H9 (cell line): ENCODE results near the gene RNF167. TPM values are rescaled to one million over a fixed set of nuclear protein-coding genes. Genes with fewer than 3 reads are reported as not detected.

Experiments used
- DNase-seq: peaks from one replicate; pipeline ENCODE4 v3.0.0-alpha.2; 2017
- H2AFZ ChIP-seq: one replicate; pipeline ENCODE4 v1.6.1; 2013; ENCODE audit warnings: mild to moderate bottlenecking, low read length, control low read depth, moderate library complexity
- H2AK5ac ChIP-seq: 2 replicates; pipeline ENCODE4 v1.6.1; 2013; ENCODE audit warnings: low read length, control low read depth, mixed read lengths; ENCODE audit not compliant: insufficient read length
- H2BK120ac ChIP-seq: one replicate; pipeline ENCODE4 v1.6.1; 2013; ENCODE audit warnings: low read depth, mild to moderate bottlenecking, low read length, control low read depth, inconsistent platforms; ENCODE audit not compliant: poor library complexity, severe bottlenecking
- H2BK12ac ChIP-seq: 2 replicates; pipeline ENCODE4 v1.6.1; 2013; ENCODE audit warnings: low read length, control low read depth, mixed read lengths, low read depth; ENCODE audit not compliant: insufficient read length
- H2BK15ac ChIP-seq: 2 replicates; pipeline ENCODE4 v1.6.1; 2013; ENCODE audit warnings: low read depth, low read length, control low read depth
- H2BK20ac ChIP-seq: one replicate; pipeline ENCODE4 v1.6.1; 2013; ENCODE audit warnings: low read depth, mild to moderate bottlenecking, low read length, control low read depth, inconsistent platforms; ENCODE audit not compliant: poor library complexity, severe bottlenecking
- H2BK5ac ChIP-seq: 2 replicates; pipeline ENCODE4 v1.6.1; 2013; ENCODE audit warnings: low read length, control low read depth, mixed read lengths; ENCODE audit not compliant: insufficient read length
- H3K14ac ChIP-seq: 2 replicates; pipeline ENCODE4 v1.6.1; 2013; ENCODE audit warnings: low read length, control low read depth; ENCODE audit not compliant: insufficient read depth
- H3K18ac ChIP-seq: 2 replicates; pipeline ENCODE4 v1.6.1; 2013; ENCODE audit warnings: low read depth, mild to moderate bottlenecking, mixed read lengths, low read length, control low read depth; ENCODE audit not compliant: insufficient read length
- H3K23ac ChIP-seq: 2 replicates; pipeline ENCODE4 v1.6.1; 2013; ENCODE audit warnings: low read length, control low read depth, mixed read lengths, low read depth; ENCODE audit not compliant: insufficient read length
- H3K23me2 ChIP-seq: 2 replicates; pipeline ENCODE4 v1.6.1; 2013; ENCODE audit warnings: low read depth, mild to moderate bottlenecking, mixed read lengths, low read length, control low read depth; ENCODE audit not compliant: insufficient read length, poor library complexity, severe bottlenecking
- H3K27ac ChIP-seq: 2 replicates; pipeline ENCODE4 v1.5.1; 2013; ENCODE audit warnings: low read length, control low read depth, mixed read lengths, low read depth; ENCODE audit not compliant: insufficient read length
- H3K27me3 ChIP-seq: 2 replicates; pipeline ENCODE4 v1.6.1; 2013; ENCODE audit warnings: low read length, control low read depth, inconsistent platforms; ENCODE audit not compliant: insufficient read depth
- H3K4ac ChIP-seq: 2 replicates; pipeline ENCODE4 v1.6.1; 2013; ENCODE audit warnings: low read depth, mild to moderate bottlenecking, control low read depth, inconsistent platforms, low read length, moderate library complexity
- H3K4me1 ChIP-seq: 2 replicates; pipeline ENCODE4 v1.6.1; 2013; ENCODE audit warnings: low read length, control low read depth, inconsistent platforms; ENCODE audit not compliant: insufficient read depth
- H3K4me2 ChIP-seq: 2 replicates; pipeline ENCODE4 v1.6.1; 2013; ENCODE audit warnings: low read length, control low read depth, mixed read lengths; ENCODE audit not compliant: insufficient read length, insufficient read depth
- H3K56ac ChIP-seq: 2 replicates; pipeline ENCODE4 v1.6.1; 2013; ENCODE audit warnings: low read depth, mild to moderate bottlenecking, mixed read lengths, low read length, control low read depth; ENCODE audit not compliant: insufficient read length
- H3K79me1 ChIP-seq: 2 replicates; pipeline ENCODE4 v1.6.1; 2013; ENCODE audit warnings: low read depth, mild to moderate bottlenecking, moderate library complexity, low read length, control low read depth, inconsistent platforms; ENCODE audit not compliant: insufficient read depth, poor library complexity, severe bottlenecking
- H3K79me2 ChIP-seq: 2 replicates; pipeline ENCODE4 v1.6.1; 2013; ENCODE audit warnings: low read length, control low read depth, inconsistent platforms; ENCODE audit not compliant: insufficient read depth
- H3K9ac ChIP-seq: 2 replicates; pipeline ENCODE4 v1.6.1; 2013; ENCODE audit warnings: low read length, control low read depth, mixed read lengths; ENCODE audit not compliant: insufficient read length; ENCODE audit errors: extremely low read depth
- H3K9me3 ChIP-seq: one replicate; pipeline ENCODE4 v1.6.1; 2013; ENCODE audit warnings: low read depth, low read length, inconsistent platforms; ENCODE audit not compliant: control insufficient read depth
- H3T11ph ChIP-seq: one replicate; pipeline ENCODE4 v1.6.1; 2013; ENCODE audit warnings: mild to moderate bottlenecking, low read length, control low read depth, inconsistent platforms
- H4K20me1 ChIP-seq: one replicate; pipeline ENCODE4 v1.6.1; 2013; ENCODE audit not compliant: control insufficient read depth, insufficient read length, insufficient read depth
- H4K5ac ChIP-seq: 2 replicates; pipeline ENCODE4 v1.6.1; 2013; ENCODE audit warnings: low read depth, mild to moderate bottlenecking, mixed read lengths, low read length, control low read depth; ENCODE audit not compliant: insufficient read length
- H4K8ac ChIP-seq: replicated peaks from 2 replicates; pipeline ENCODE4 v1.6.1; 2013; ENCODE audit warnings: low read length, control low read depth, mixed read lengths, low read depth; ENCODE audit not compliant: insufficient read length
- H4K91ac ChIP-seq: 2 replicates; pipeline ENCODE4 v1.6.1; 2013; ENCODE audit warnings: low read depth, mild to moderate bottlenecking, moderate library complexity, mixed read lengths, low read length, control low read depth; ENCODE audit not compliant: insufficient read length
- H3K27ac Mint-ChIP-seq, 3 experiments: 2 replicates in 2 of 3; 3 replicates in 1 of 3; pipeline ENCODE4 v1.8.0; 2020 to 2021; ENCODE audit warnings: mixed read lengths in 3 of 3, mild to moderate bottlenecking in 1 of 3, moderate library complexity in 1 of 3
- H3K27me3 Mint-ChIP-seq: 2 replicates; pipeline ENCODE4 v1.8.0; 2021; ENCODE audit warnings: low read depth, mild to moderate bottlenecking, moderate library complexity, mixed read lengths
- H3K36me3 Mint-ChIP-seq, 3 experiments: 2 replicates in 2 of 3; 3 replicates in 1 of 3; pipeline ENCODE4 v1.8.0; 2020 to 2021; ENCODE audit warnings: low read depth in 3 of 3, mixed read lengths in 3 of 3; ENCODE audit not compliant: insufficient read depth in 1 of 3
- H3K4me1 Mint-ChIP-seq, 2 experiments: 2 replicates each; pipeline ENCODE4 v1.8.0; 2020; ENCODE audit warnings: mixed read lengths in 2 of 2
- H3K4me3 Mint-ChIP-seq, 2 experiments: 2 replicates in 1 of 2; 3 replicates in 1 of 2; pipeline ENCODE4 v1.8.0; 2020 to 2021; ENCODE audit warnings: mild to moderate bottlenecking in 2 of 2, mixed read lengths in 2 of 2, moderate library complexity in 1 of 2
- H3K9me3 Mint-ChIP-seq, 2 experiments: 2 replicates in 1 of 2; 3 replicates in 1 of 2; pipeline ENCODE4 v1.8.0; 2020; ENCODE audit warnings: mild to moderate bottlenecking in 2 of 2, mixed read lengths in 2 of 2, moderate library complexity in 1 of 2
- CTCF ChIP-seq: fragments of 200-600 bp; sonication (generic); conservative IDR thresholded peaks from 3 replicates; pipeline ENCODE4 v1.8.0; 2021; ENCODE audit warnings: antibody characterized with exemption, mild to moderate bottlenecking
- WGBS: extraction: QIAGEN DNeasy Blood & Tissue Kit; methylation state at CpG from one replicate; pipeline ENCODE4 v1.1.7; 2013; ENCODE audit warnings: missing lambda C conversion rate, low lambda C conversion rate, mixed read lengths; ENCODE audit not compliant: insufficient read length; ENCODE audit errors: extremely low coverage; 5-methylcytosine and 5-hydroxymethylcytosine counted together
- total RNA-seq: library from RNA; stranded (reverse); gene quantifications from 2 replicates; pipeline ENCODE4 v1.2.1, GENCODE V29; 2021

The RNF167 gene
- total RNA-seq, 1 experiment from 2014 or later = 134 TPM

GRCh38 chr17:4937553-4937952 lies 2.5 kb upstream of the RNF167 start:
- no peak overlapping the region for H4K8ac ChIP-seq
- WGBS = no CpG with 5 or more reads among the region's 16 CpGs
- H2BK5ac ChIP-seq = no peak overlapping the region
- no peak overlapping the region for H3K4ac ChIP-seq
- H3K9ac ChIP-seq = no peak overlapping the region
- peaks cover 17% of the 10 kb centered on the region for H3K23me2 ChIP-seq
- peaks cover 5% of the 10 kb centered on the region for H3K79me1 ChIP-seq
- H3K23ac ChIP-seq = no peak overlapping the region
- H2BK15ac ChIP-seq = no peak overlapping the region
- H3K56ac ChIP-seq = no peak overlapping the region
- peaks cover 37 to 43% of the 10 kb centered on the region in 2 experiments for H3K4me1 Mint-ChIP-seq
- H3T11ph ChIP-seq = no peak overlapping the region
- H3K18ac ChIP-seq = no peak overlapping the region
- no peak overlapping the region for H4K5ac ChIP-seq
- no peak overlapping the region for H3K14ac ChIP-seq
- peak overlapping the region; percentile 56 to 95; a peak in 2 of 5 replicates for H3K4me3 Mint-ChIP-seq
- no peak overlapping the region for H3K4me2 ChIP-seq
- TF ChIP-seq CTCF = no peak
- no peaks in the 10 kb centered on the region for H3K9me3 ChIP-seq
- H4K20me1 ChIP-seq = peaks cover 7% of the 10 kb centered on the region
- no peak overlapping the region; a peak in 1 of 7 replicates for H3K27ac Mint-ChIP-seq
- H3K79me2 ChIP-seq = peaks cover 6% of the 10 kb centered on the region; the same call in 1 of the 2 replicates
- H2AFZ ChIP-seq = no peak overlapping the region
- no peaks in the 10 kb centered on the region for H3K4me1 ChIP-seq
- peak; percentile 24 for DNase-seq
- no peak overlapping the region for H2BK12ac ChIP-seq
- no peak overlapping the region for H3K27ac ChIP-seq
- H3K9me3 Mint-ChIP-seq = no peaks in the 10 kb centered on the region; a peak in 1 of 5 replicates
- peaks cover 1% of the 10 kb centered on the region for H3K27me3 Mint-ChIP-seq
- H2AK5ac ChIP-seq = no peak overlapping the region
- H2BK20ac ChIP-seq = no peak overlapping the region
- peaks cover 22 to 59% (median 38%) of the 10 kb centered on the region in 3 experiments for H3K36me3 Mint-ChIP-seq
- H2BK120ac ChIP-seq = no peak overlapping the region
- H3K27me3 ChIP-seq = no peaks in the 10 kb centered on the region
- no peak overlapping the region for H4K91ac ChIP-seq
